ENCODE measurements around the gene MANSC4.

- TF ChIP-seq, protein P1, sequence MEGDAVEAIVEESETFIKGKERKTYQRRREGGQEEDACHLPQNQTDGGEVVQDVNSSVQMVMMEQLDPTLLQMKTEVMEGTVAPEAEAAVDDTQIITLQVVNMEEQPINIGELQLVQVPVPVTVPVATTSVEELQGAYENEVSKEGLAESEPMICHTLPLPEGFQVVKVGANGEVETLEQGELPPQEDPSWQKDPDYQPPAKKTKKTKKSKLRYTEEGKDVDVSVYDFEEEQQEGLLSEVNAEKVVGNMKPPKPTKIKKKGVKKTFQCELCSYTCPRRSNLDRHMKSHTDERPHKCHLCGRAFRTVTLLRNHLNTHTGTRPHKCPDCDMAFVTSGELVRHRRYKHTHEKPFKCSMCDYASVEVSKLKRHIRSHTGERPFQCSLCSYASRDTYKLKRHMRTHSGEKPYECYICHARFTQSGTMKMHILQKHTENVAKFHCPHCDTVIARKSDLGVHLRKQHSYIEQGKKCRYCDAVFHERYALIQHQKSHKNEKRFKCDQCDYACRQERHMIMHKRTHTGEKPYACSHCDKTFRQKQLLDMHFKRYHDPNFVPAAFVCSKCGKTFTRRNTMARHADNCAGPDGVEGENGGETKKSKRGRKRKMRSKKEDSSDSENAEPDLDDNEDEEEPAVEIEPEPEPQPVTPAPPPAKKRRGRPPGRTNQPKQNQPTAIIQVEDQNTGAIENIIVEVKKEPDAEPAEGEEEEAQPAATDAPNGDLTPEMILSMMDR (IDR thresholded peaks at IDR 0.05), result no peak
- no peak for TF ChIP-seq EP300 (IDR thresholded peaks at IDR 0.05)
Measured at GRCh38 chr12:27807063-27807703, 27.1 kb upstream of the MANSC4 start.
